ENCODE data around the gene FAM107A. TPM values are rescaled to one million over a fixed set of nuclear protein-coding genes. Genes with fewer than 3 reads are reported as not detected.

The FAM107A gene
- total and polyA plus RNA-seq, 2 of the 13 experiments (the other 11 are each of a cell fraction or from before 2014, with no cell fraction given): not detected

- CTCF ChIA-PET (ENCODE audit: low intra/inter-chr PET ratio, low total read pairs): no interaction called here
- intact Hi-C loops (cut with micrococcal nuclease; ENCODE audit: unreplicated experiment): loop anchor here (10.0 kb wide), 1 partner anchor 196 kb away; the partner anchor contains the start of gene PXK
- no peak overlapping the region for H3K27ac ChIP-seq (ENCODE audit: extremely low read length, insufficient read depth, low read length)
- H2AFZ ChIP-seq (ENCODE audit: low read length): no peak overlapping the region
- peaks cover 3 to 36% of the 10 kb centered on the region in 2 experiments; a peak in 4 of 5 replicates for H3K36me3 ChIP-seq (replicated peaks in 1 of 2; ENCODE audit: control insufficient read depth in 1 of 2, insufficient read depth in 2 of 2, low read length in 2 of 2)
- H4K20me1 ChIP-seq (ENCODE audit: insufficient read depth, low read length): no peaks in the 10 kb centered on the region
- no peaks in the 10 kb centered on the region for H3K9me3 ChIP-seq (ENCODE audit: low read length)
- POLR2A ChIA-PET: interaction anchor here (0.9 to 1.4 kb wide), 4 partner anchors 10 to 55 kb away, joined by 3 to 5 read pairs (median 3); no protein-coding TSS in a partner anchor
- H3K4me1 ChIP-seq (ENCODE audit: insufficient read depth, low read length): peaks cover 63% of the 10 kb centered on the region
- BruUV-seq (replicated peaks): no TSS peak
- FAIRE-seq: no peak
- H3K4me2 ChIP-seq (ENCODE audit: low read depth, low read length): no peak overlapping the region
- no peak for ATAC-seq
- no peak for DNase-seq (ENCODE audit: low spot score)
- in situ Hi-C loops (cut with HindIII; ENCODE audit: extremely low pct_ligation_motif_present, low pct_unique_long_range_greater_than_20kb): loop anchor here (10.0 kb wide), 1 partner anchor 206 kb away; no protein-coding TSS in a partner anchor
- 92% methylated on average over 9 of the region's 18 CpGs for WGBS (ENCODE audit: low lambda C conversion rate)
- H3K27me3 ChIP-seq (ENCODE audit: control insufficient read depth in 1 of 2, insufficient read depth in 2 of 2, low read length in 2 of 2): no peaks in the 10 kb centered on the region
- no peak overlapping the region for H3K9ac ChIP-seq (ENCODE audit: insufficient read depth, low read depth, low read length)
- no peaks in the 10 kb centered on the region for H3K79me2 ChIP-seq (ENCODE audit: insufficient read depth, low read length)
- TF ChIP-seq CENPT (CRISPR knock-in tag; IDR thresholded peaks at IDR 0.05; ENCODE audit: low read depth): no peak
- peak; percentile 35 for TF ChIP-seq AGO2 (optimal IDR thresholded peaks at IDR 0.05; ENCODE audit: low read depth, low read length)
- TF ChIP-seq, protein P1, sequence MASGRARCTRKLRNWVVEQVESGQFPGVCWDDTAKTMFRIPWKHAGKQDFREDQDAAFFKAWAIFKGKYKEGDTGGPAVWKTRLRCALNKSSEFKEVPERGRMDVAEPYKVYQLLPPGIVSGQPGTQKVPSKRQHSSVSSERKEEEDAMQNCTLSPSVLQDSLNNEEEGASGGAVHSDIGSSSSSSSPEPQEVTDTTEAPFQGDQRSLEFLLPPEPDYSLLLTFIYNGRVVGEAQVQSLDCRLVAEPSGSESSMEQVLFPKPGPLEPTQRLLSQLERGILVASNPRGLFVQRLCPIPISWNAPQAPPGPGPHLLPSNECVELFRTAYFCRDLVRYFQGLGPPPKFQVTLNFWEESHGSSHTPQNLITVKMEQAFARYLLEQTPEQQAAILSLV (CRISPR knock-in tag; IDR thresholded peaks at IDR 0.05; ENCODE audit: borderline replicate concordance): no peak
- TF ChIP-seq ESRRA (CRISPR knock-in tag; IDR thresholded peaks at IDR 0.05; ENCODE audit: low read depth): no peak
- H3K4me3 ChIP-seq (replicated peaks in 1 of 3; ENCODE audit: insufficient read depth in 1 of 3, low read depth in 2 of 3, low read length in 3 of 3): no peak overlapping the region
These were observed 46.8 kb downstream of the FAM107A start for GRCh38 chr3:58530354-58530865.

All from HepG2 (cell line).